ENCODE data around the gene ULK3. TPM values are rescaled to one million over a fixed set of nuclear protein-coding genes. Genes with fewer than 3 reads are reported as not detected.

Gene ULK3
- total RNA-seq, 4 donors from 2014 or later, result 138 to 473 (median 312) TPM

GRCh38 chr15:74787251-74788041, 55.5 kb downstream of the ULK3 start:
- TF ChIP-seq CTCF (IDR thresholded peaks at IDR 0.05) (peak; percentile 42 to 77 (median 56)), POLR2AphosphoS5 (IDR thresholded peaks at IDR 0.05) (peak in 2 of 3 donors; percentile 18 to 31), EP300 (IDR thresholded peaks at IDR 0.05; ENCODE audit: low read depth) (no peak), POLR2A (IDR thresholded peaks at IDR 0.05) (peak; percentile 13)
- WGBS, 2 donors (ENCODE audit: low coverage in 1 of 2), result 0 to 34% methylated on average over 1 to 13 of the region's 13 CpGs
- H3K27me3 ChIP-seq, result no peaks in the 10 kb centered on the region
- in situ Hi-C loops (cut with MboI; ENCODE audit: low pct_ligation_motif_present in 1 of 4, low pct_unique_long_range_greater_than_20kb in 1 of 4, low sequenced_read_pairs in 3 of 4), result no loop called here
- peak; percentile 88 for DNase-seq
- H3K9me3 ChIP-seq, result no peaks in the 10 kb centered on the region
- H3K36me3 ChIP-seq, result no peaks in the 10 kb centered on the region
- H3K4me3 ChIP-seq, result peak overlapping the region in 1 of 4 donors; percentile 6
- intact Hi-C loops (cut with DNase I; ENCODE audit: low total_unique reads), result no loop called here
- peaks cover 64 to 98% (median 81%) of the 10 kb centered on the region in 4 donors for H3K4me1 ChIP-seq
- peak overlapping the region; percentile 84 to 92 (median 86) for H3K27ac ChIP-seq

- in situ Hi-C loops (cut with MboI; ENCODE audit: low pct_ligation_motif_present in 1 of 4, low pct_unique_long_range_greater_than_20kb in 1 of 4, low sequenced_read_pairs in 3 of 4), result no loop called here
- DNase-seq, result no peak
- 44% methylated on average over 7 of the region's 7 CpGs; no CpG with 5 or more reads in 1 of the 2 donors for WGBS, 2 donors (ENCODE audit: low coverage in 1 of 2)
- peak overlapping the region; percentile 84 to 92 (median 86) for H3K27ac ChIP-seq
- no peaks in the 10 kb centered on the region for H3K36me3 ChIP-seq
- H3K4me1 ChIP-seq, result peaks cover 64 to 91% (median 77%) of the 10 kb centered on the region in 4 donors
- intact Hi-C loops (cut with DNase I; ENCODE audit: low total_unique reads), result no loop called here
- no peaks in the 10 kb centered on the region for H3K9me3 ChIP-seq
- TF ChIP-seq CTCF (IDR thresholded peaks at IDR 0.05) (no peak), POLR2A (IDR thresholded peaks at IDR 0.05) (no peak), EP300 (IDR thresholded peaks at IDR 0.05; ENCODE audit: low read depth) (no peak), POLR2AphosphoS5 (IDR thresholded peaks at IDR 0.05) (no peak)
- H3K27me3 ChIP-seq, result no peaks in the 10 kb centered on the region
- no peak overlapping the region for H3K4me3 ChIP-seq
Observed at GRCh38 chr15:74786551-74787165, 56.3 kb downstream of the ULK3 start.

Small RNA genes within 50 kb of the gene (small RNA-seq; reads per million reads assigned to genes)
- 0 reads per million in 4 donors for gene CPLX3
- gene MIR4513, result 0 to 0.12 (median 0) reads per million in 4 donors
- gene MIR6882, result 0 to 0.98 (median 0.32) reads per million in 4 donors

Other genes starting within 250 kb of the ULK3 start
- 100 to 1,000 TPM; 144 to 420 (median 208) TPM for gene CLK3, start 227.3 kb downstream of the ULK3 start, total RNA-seq
- gene EDC3, start 147.1 kb downstream of the ULK3 start, total RNA-seq, result 100 to 1,000 TPM in 1 of 4 donors, 10 to 100 TPM in 3; 23.2 to 112 (median 29.4) TPM
- 1 to 10 TPM in 1 of 4 donors, under 1 TPM in 1, not detected in 2; 0.55 to 1.1 TPM for gene CYP1A1, start 117.6 kb downstream of the ULK3 start, total RNA-seq
- not detected for gene CYP1A2, start 94.3 kb downstream of the ULK3 start, total RNA-seq
- 100 to 1,000 TPM in 1 of 4 donors, 10 to 100 TPM in 3; 59.7 to 176 (median 73.4) TPM for gene CSK, start 61.1 kb downstream of the ULK3 start, total RNA-seq
- 10 to 100 TPM in 1 of 4 donors, not detected in 3; 20.2 TPM for gene LMAN1L, start 30.3 kb downstream of the ULK3 start, total RNA-seq
- gene CPLX3, start 16.5 kb downstream of the ULK3 start, total RNA-seq, result not detected
- 100 to 1,000 TPM; 154 to 234 (median 193) TPM for gene SCAMP2, start 30.2 kb upstream of the ULK3 start, total RNA-seq
- gene MPI, start 46.9 kb upstream of the ULK3 start, total RNA-seq, result 100 to 1,000 TPM in 2 of 4 donors, 10 to 100 TPM in 2; 63.1 to 176 (median 98.4) TPM
- 100 to 1,000 TPM in 1 of 4 donors, 10 to 100 TPM in 3; 62.8 to 428 (median 68.7) TPM for gene FAM219B, start 63.7 kb upstream of the ULK3 start, total RNA-seq
- gene COX5A, start 94.9 kb upstream of the ULK3 start, total RNA-seq, result 100 to 1,000 TPM; 135 to 437 (median 219) TPM
- 10 to 100 TPM; 10.1 to 28.4 (median 16.5) TPM for gene RPP25, start 113.6 kb upstream of the ULK3 start, total RNA-seq
- gene SCAMP5, start 152.4 kb upstream of the ULK3 start, total RNA-seq, result 10 to 100 TPM in 3 of 4 donors, not detected in 1; 11.3 to 24.8 (median 15.8) TPM
- 10 to 100 TPM in 3 of 4 donors, 1 to 10 TPM in 1; 5.2 to 54.5 (median 25.2) TPM for gene PPCDC, start 180.4 kb upstream of the ULK3 start, total RNA-seq